HTR-8/SVneo (cell line): Measurements from ENCODE around the gene PCDHGB4.
A peak's percentile ranks its signal among the peaks of the same experiment; 100 is the strongest.
"Not testable (repeated sequence)": the region's sequence is repeated elsewhere in the genome, so short reads cannot be mapped to it uniquely, and the experiment has no call there.

Source experiments
- DNase-seq: peaks from one replicate; pipeline ENCODE4 v3.0.0; 2011; ENCODE audit warnings: low spot score, mixed read lengths; ENCODE audit not compliant: insufficient read length
- FAIRE-seq: peaks from 2 replicates; lab custom pipeline; 2011; peaks lifted over from hg19 to GRCh38; lab: Jason Lieb, UNC

PCDHGB4 gene

GRCh38 chr5:141366016-141366896 is 21.2 kb upstream of the PCDHGB4 start:
- no peak for FAIRE-seq
- no peak for DNase-seq

- no peak for FAIRE-seq
- DNase-seq, result no peak
Observed at GRCh38 chr5:141369994-141370848, 17.3 kb upstream of the PCDHGB4 start, which contains the start of gene PCDHGB3. TSS of gene PCDHGB3 (plus strand) at chr5:141370242. CDS start at chr5:141370395, 153 bp downstream.

GRCh38 chr5:141371572-141372475 is 15.7 kb upstream of the PCDHGB4 start:
- DNase-seq (no peak), FAIRE-seq (no peak)

- FAIRE-seq (no peak), DNase-seq (peak; percentile 41)
Observed at GRCh38 chr5:141373673-141374317, 13.7 kb upstream of the PCDHGB4 start, which contains the start of gene PCDHGA6. TSS of gene PCDHGA6 (plus strand) at chr5:141373891. CDS start at chr5:141374084, 193 bp downstream.

GRCh38 chr5:141374627-141375026 is 12.9 kb upstream of the PCDHGB4 start:
- FAIRE-seq (no peak), DNase-seq (no peak)

GRCh38 chr5:141375444-141376155 is 11.9 kb upstream of the PCDHGB4 start:
- DNase-seq, FAIRE-seq: not testable (repeated sequence)

- peak; percentile 14 for DNase-seq
- no peak for FAIRE-seq
Observed at GRCh38 chr5:141382469-141383294, 4.8 kb upstream of the PCDHGB4 start, which contains the start of gene PCDHGA7. TSS of gene PCDHGA7 (plus strand) at chr5:141382742. CDS start at chr5:141382900, 158 bp downstream.

- DNase-seq (no peak), FAIRE-seq (no peak)
Observed at GRCh38 chr5:141383345-141383744, 4.2 kb upstream of the PCDHGB4 start.

- DNase-seq, result no peak
- peak; percentile 20 for FAIRE-seq
Observed at GRCh38 chr5:141384471-141385267, 2.8 kb upstream of the PCDHGB4 start.

GRCh38 chr5:141388661-141389060 is 1.2 kb downstream of the PCDHGB4 start:
- FAIRE-seq (no peak), DNase-seq (no peak)

- FAIRE-seq, result no peak
Observed at GRCh38 chr5:141389153-141390042, 1.9 kb downstream of the PCDHGB4 start.

GRCh38 chr5:141392429-141393198 is 5.1 kb downstream of the PCDHGB4 start, which contains the start of gene PCDHGA8:
TSS of gene PCDHGA8 (plus strand) at chr5:141392633. CDS start at chr5:141392814, 181 bp downstream.
- DNase-seq, result no peak
- FAIRE-seq, result no peak

More at GRCh38 chr5:141389153-141390042, 1.9 kb downstream of the PCDHGB4 start:
- no peak for DNase-seq

GRCh38 chr5:141393267-141393666 is 5.8 kb downstream of the PCDHGB4 start:
- FAIRE-seq (no peak), DNase-seq (no peak)

GRCh38 chr5:141394401-141395187 is 7.1 kb downstream of the PCDHGB4 start:
- DNase-seq, FAIRE-seq: not testable (repeated sequence)
